GM19324 (cell line): Measurements from ENCODE around the gene CCDC124.
A peak's percentile ranks its signal among the peaks of the same experiment; 100 is the strongest.

Experiments
- ATAC-seq: cut with Tn5 transposase; IDR thresholded peaks from one replicate; pipeline ENCODE4 v1.9.1; 2021; ENCODE audit warnings: mild to moderate bottlenecking, moderate library complexity; ENCODE audit not compliant: unreplicated experiment, low FRiP score

Gene CCDC124

GRCh38 chr19:17933414-17934129 is 757 bp downstream of the CCDC124 start:
- no peak for ATAC-seq

- ATAC-seq: no peak
These were observed 3.6 kb downstream of the CCDC124 start for GRCh38 chr19:17936379-17936778.

GRCh38 chr19:17937371-17937900 is 4.6 kb downstream of the CCDC124 start:
- no peak for ATAC-seq

GRCh38 chr19:17938092-17938845 is 5.5 kb downstream of the CCDC124 start:
- ATAC-seq: no peak

- no peak for ATAC-seq
These were observed 9.4 kb downstream of the CCDC124 start for GRCh38 chr19:17942181-17942580.

- ATAC-seq: no peak
These were observed 9.9 kb downstream of the CCDC124 start for GRCh38 chr19:17942582-17943273.

GRCh38 chr19:17943274-17944221 is 10.7 kb downstream of the CCDC124 start:
- no peak for ATAC-seq

- ATAC-seq: no peak
These were observed 11.5 kb downstream of the CCDC124 start for GRCh38 chr19:17944301-17944700.

- ATAC-seq: peak; percentile 12
These were observed 14.4 kb downstream of the CCDC124 start for GRCh38 chr19:17946965-17947784.

- ATAC-seq: peak; percentile 81
These were observed 15.1 kb downstream of the CCDC124 start for GRCh38 chr19:17947815-17948513.

- ATAC-seq: no peak
These were observed 15.7 kb downstream of the CCDC124 start for GRCh38 chr19:17948514-17948900.

- no peak for ATAC-seq
These were observed 16.4 kb downstream of the CCDC124 start for GRCh38 chr19:17948931-17949930.

- ATAC-seq: no peak
These were observed 17.1 kb downstream of the CCDC124 start for GRCh38 chr19:17949956-17950309.

GRCh38 chr19:17950310-17951156 is 17.7 kb downstream of the CCDC124 start:
- no peak for ATAC-seq

GRCh38 chr19:17951157-17951989 is 18.6 kb downstream of the CCDC124 start:
- no peak for ATAC-seq
